ENCODE data around the gene PDE6C. TPM values are rescaled to one million over a fixed set of nuclear protein-coding genes. Genes with fewer than 3 reads are reported as not detected.

The PDE6C gene
- total and polyA plus RNA-seq, 2 of the 8 experiments (the other 6 are each of a cell fraction or from before 2014, with no cell fraction given), result not detected

GRCh38 chr10:93580828-93581227, 31.5 kb upstream of the PDE6C start:
- no peak overlapping the region for H3K27ac ChIP-seq (ENCODE audit: low read depth, low read length)
- no peak overlapping the region for H4K8ac ChIP-seq (ENCODE audit: extremely low read depth, insufficient read depth, low read length)
- CTCF ChIA-PET (ENCODE audit: partially characterized antibody), result no interaction called here

More at GRCh38 chr10:93580828-93581227, 31.5 kb upstream of the PDE6C start:
- H3K79me2 ChIP-seq (ENCODE audit: control insufficient read depth in 1 of 2, insufficient read depth in 2 of 2, low read length in 2 of 2), result no peaks in the 10 kb centered on the region
- POLR2A ChIA-PET (ENCODE audit: partially characterized antibody), result no interaction called here
- no peaks in the 10 kb centered on the region for H3K36me3 ChIP-seq (ENCODE audit: control insufficient read depth in 2 of 4, insufficient read depth in 4 of 4, low read length in 3 of 4)
- H3K23ac ChIP-seq (ENCODE audit: insufficient read length), result no peak overlapping the region
- no peaks in the 10 kb centered on the region for H3K27me3 ChIP-seq (replicated peaks in 1 of 4; ENCODE audit: control insufficient read depth in 3 of 4, extremely low read depth in 1 of 4, insufficient read depth in 3 of 4, low read length in 3 of 4)
- no peaks in the 10 kb centered on the region for H4K20me1 ChIP-seq (replicated peaks in 1 of 2; ENCODE audit: control insufficient read depth in 1 of 2, insufficient read depth in 2 of 2, low read length in 2 of 2)
- no peak overlapping the region for H3K9ac ChIP-seq (replicated peaks in 1 of 4; ENCODE audit: extremely low read depth in 1 of 4, low read depth in 3 of 4, low read length in 3 of 4)
- no peak overlapping the region for H3K4ac ChIP-seq (replicated peaks; ENCODE audit: insufficient read length, low read depth, low read length)
- TF ChIP-seq HDAC6 (IDR thresholded peaks at IDR 0.05; ENCODE audit: low read depth, low read length) (no peak), CREB1 (IDR thresholded peaks at IDR 0.05) (peak; percentile 46; the same call in 1 of the 2 replicates), SUZ12 (IDR thresholded peaks at IDR 0.05; ENCODE audit: low read length) (no peak), FOSL1 (IDR thresholded peaks at IDR 0.05; ENCODE audit: insufficient read depth, low read depth, low read length) (no peak)
- H3K23me2 ChIP-seq (ENCODE audit: low read depth, low read length), result no peaks in the 10 kb centered on the region
- no peaks in the 10 kb centered on the region for H3K9me3 ChIP-seq (ENCODE audit: insufficient read depth in 2 of 2, low read depth in 1 of 2, low read length in 1 of 2)
- H2BK120ac ChIP-seq (replicated peaks; ENCODE audit: low read depth, low read length), result no peak overlapping the region
- FAIRE-seq, result no peak
- H2AFZ ChIP-seq (ENCODE audit: low read length), result no peak overlapping the region
- no peak overlapping the region for H3K4me3 ChIP-seq (ENCODE audit: extremely low read depth in 1 of 4, insufficient read depth in 2 of 4, low read depth in 3 of 4, low read length in 4 of 4)
- no peak overlapping the region for H2BK15ac ChIP-seq (ENCODE audit: low read length)
- H2BK20ac ChIP-seq (ENCODE audit: low read length), result no peak overlapping the region
- no peak for DNase-seq (ENCODE audit: low read depth in 1 of 2, low spot score in 2 of 2)
- no peak overlapping the region for H3K14ac ChIP-seq (ENCODE audit: insufficient read length)
- no peak overlapping the region for H3K18ac ChIP-seq (ENCODE audit: extremely low read depth, low read length)
- H3K4me2 ChIP-seq (ENCODE audit: insufficient read depth in 1 of 2, low read depth in 2 of 2, low read length in 2 of 2), result no peak overlapping the region
- H2BK12ac ChIP-seq (ENCODE audit: low read depth, low read length), result no peak overlapping the region
- no peak overlapping the region for H4K5ac ChIP-seq (ENCODE audit: insufficient read length, low read depth, low read length)
- H3K4me1 ChIP-seq (replicated peaks in 1 of 4; ENCODE audit: control insufficient read depth in 3 of 4, insufficient read depth in 4 of 4, low read length in 3 of 4), result no peaks in the 10 kb centered on the region
- H4K91ac ChIP-seq (replicated peaks; ENCODE audit: insufficient read length, low read length), result no peak overlapping the region
- WGBS, 2 experiments (ENCODE audit: extremely low coverage in 1 of 2, insufficient coverage in 1 of 2, insufficient read length in 1 of 2, insufficient replicate concordance in 2 of 2, low coverage in 1 of 2, low lambda C conversion rate in 2 of 2, missing lambda C conversion rate in 1 of 2), result 79% methylated on average over 6 of the region's 6 CpGs; no CpG with 5 or more reads in 1 of the 2 experiments
- H3K56ac ChIP-seq (replicated peaks; ENCODE audit: insufficient read length, low read depth, low read length), result no peak overlapping the region
- no peak overlapping the region for H2AK5ac ChIP-seq (ENCODE audit: low read depth, low read length)
- no peaks in the 10 kb centered on the region for H3K79me1 ChIP-seq (ENCODE audit: low read depth, low read length)
- no peak overlapping the region for H2BK5ac ChIP-seq (ENCODE audit: low read depth, low read length)

Measured in H1 (cell line).